ENCODE data around the gene FBXW9. TPM values are rescaled to one million over a fixed set of nuclear protein-coding genes. Genes with fewer than 3 reads are reported as not detected.

Gene FBXW9
- total and polyA plus RNA-seq, 2 of the 8 experiments (the other 6 are each of a cell fraction or from before 2014, with no cell fraction given) = 10.8 to 30.1 TPM

DNA sequence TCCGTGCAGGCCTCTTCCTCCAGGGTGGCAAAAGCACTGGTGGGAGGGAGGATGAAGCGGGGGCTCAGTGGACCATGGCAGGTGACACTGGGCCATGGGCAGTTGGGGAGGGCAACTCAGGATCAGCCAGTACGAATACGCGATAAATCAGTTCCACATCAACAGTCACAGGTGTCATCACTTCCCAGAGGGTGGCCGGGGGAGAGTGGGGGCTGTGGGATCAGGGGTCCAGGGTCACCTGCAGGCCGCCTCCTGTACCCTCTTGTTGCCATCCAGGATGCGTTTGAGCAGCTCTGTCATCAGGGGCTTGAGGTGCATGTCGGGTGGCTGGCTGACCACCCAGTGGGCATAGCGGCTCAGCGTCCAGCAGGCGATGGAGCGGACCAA lies 9.9 kb upstream of the FBXW9 start:
- no peak for DNase-seq (ENCODE audit: low read depth in 1 of 2, low spot score in 2 of 2)
- H3K79me2 ChIP-seq (ENCODE audit: control insufficient read depth in 1 of 2, insufficient read depth in 2 of 2, low read length in 2 of 2) = no peaks in the 10 kb centered on the region
- H3K79me1 ChIP-seq (ENCODE audit: low read depth, low read length) = no peaks in the 10 kb centered on the region
- no peak overlapping the region for H2BK5ac ChIP-seq (ENCODE audit: low read depth, low read length)
- H4K91ac ChIP-seq (replicated peaks; ENCODE audit: insufficient read length, low read length) = no peak overlapping the region
- no peaks in the 10 kb centered on the region for H3K27me3 ChIP-seq (replicated peaks in 1 of 4; ENCODE audit: control insufficient read depth in 3 of 4, extremely low read depth in 1 of 4, insufficient read depth in 3 of 4, low read length in 3 of 4)
- no peak overlapping the region for H3K27ac ChIP-seq (ENCODE audit: low read depth, low read length)
- no peak overlapping the region for H3K9ac ChIP-seq (replicated peaks in 1 of 4; ENCODE audit: extremely low read depth in 1 of 4, low read depth in 3 of 4, low read length in 3 of 4)
- no peak overlapping the region for H2BK120ac ChIP-seq (replicated peaks; ENCODE audit: low read depth, low read length)
- no peak overlapping the region for H2BK20ac ChIP-seq (ENCODE audit: low read length)
- CTCF ChIA-PET (ENCODE audit: partially characterized antibody) = interaction anchor here (0.6 to 1.4 kb wide), 6 partner anchors 9 to 191 kb away, joined by 3 to 4 read pairs (median 4); partner anchors contain the start of gene FBXW9
- no peak for FAIRE-seq
- no peak overlapping the region for H3K18ac ChIP-seq (ENCODE audit: extremely low read depth, low read length)
- no peaks in the 10 kb centered on the region for H3K23me2 ChIP-seq (ENCODE audit: low read depth, low read length)
- no peak overlapping the region for H2AFZ ChIP-seq (ENCODE audit: low read length)
- WGBS, 2 experiments (ENCODE audit: extremely low coverage in 1 of 2, insufficient coverage in 1 of 2, insufficient read length in 1 of 2, insufficient replicate concordance in 2 of 2, low coverage in 1 of 2, low lambda C conversion rate in 2 of 2, missing lambda C conversion rate in 1 of 2) = 98% methylated on average over 13 of the region's 13 CpGs; no CpG with 5 or more reads in 1 of the 2 experiments
- H3K4me2 ChIP-seq (ENCODE audit: insufficient read depth in 1 of 2, low read depth in 2 of 2, low read length in 2 of 2) = no peak overlapping the region
- H3K56ac ChIP-seq (replicated peaks; ENCODE audit: insufficient read length, low read depth, low read length) = no peak overlapping the region
- H3K4me3 ChIP-seq (ENCODE audit: extremely low read depth in 1 of 4, insufficient read depth in 2 of 4, low read depth in 3 of 4, low read length in 4 of 4) = no peak overlapping the region
- H3K9me3 ChIP-seq (ENCODE audit: insufficient read depth in 2 of 2, low read depth in 1 of 2, low read length in 1 of 2) = no peaks in the 10 kb centered on the region
- peaks cover 40 to 77% (median 67%) of the 10 kb centered on the region in 4 experiments for H3K36me3 ChIP-seq (ENCODE audit: control insufficient read depth in 2 of 4, insufficient read depth in 4 of 4, low read length in 3 of 4)
- H2AK5ac ChIP-seq (ENCODE audit: low read depth, low read length) = no peak overlapping the region
- POLR2A ChIA-PET (ENCODE audit: partially characterized antibody) = interaction anchor here (2.6 to 6.7 kb wide), 2 partner anchors 9 to 15 kb away, joined by 10 to 50 read pairs; partner anchors contain the start of gene FBXW9
- H3K4ac ChIP-seq (replicated peaks; ENCODE audit: insufficient read length, low read depth, low read length) = no peak overlapping the region
- H3K14ac ChIP-seq (ENCODE audit: insufficient read length) = no peak overlapping the region
- peak overlapping the region; percentile 76; the same call in 1 of the 2 replicates for H4K8ac ChIP-seq (ENCODE audit: extremely low read depth, insufficient read depth, low read length)
- H4K20me1 ChIP-seq (replicated peaks in 1 of 2; ENCODE audit: control insufficient read depth in 1 of 2, insufficient read depth in 2 of 2, low read length in 2 of 2) = peaks cover 0 to 17% of the 10 kb centered on the region in 2 experiments
- H2BK15ac ChIP-seq (ENCODE audit: low read length) = no peak overlapping the region
- H4K5ac ChIP-seq (ENCODE audit: insufficient read length, low read depth, low read length) = no peak overlapping the region
- peaks cover 0 to 5% (median 2%) of the 10 kb centered on the region in 4 experiments; a peak in 2 of 7 replicates for H3K4me1 ChIP-seq (replicated peaks in 1 of 4; ENCODE audit: control insufficient read depth in 3 of 4, insufficient read depth in 4 of 4, low read length in 3 of 4)
- H3K23ac ChIP-seq (ENCODE audit: insufficient read length) = no peak overlapping the region
- TF ChIP-seq POLR2AphosphoS5 (IDR thresholded peaks at IDR 0.05; ENCODE audit: low read depth, low read length) (peak; percentile 35), POLR2A (IDR thresholded peaks at IDR 0.05; ENCODE audit: control extremely low read depth in 1 of 2, low read depth in 2 of 2, low read length in 2 of 2) (no peak)
- TF ChIP-seq, protein P1, sequence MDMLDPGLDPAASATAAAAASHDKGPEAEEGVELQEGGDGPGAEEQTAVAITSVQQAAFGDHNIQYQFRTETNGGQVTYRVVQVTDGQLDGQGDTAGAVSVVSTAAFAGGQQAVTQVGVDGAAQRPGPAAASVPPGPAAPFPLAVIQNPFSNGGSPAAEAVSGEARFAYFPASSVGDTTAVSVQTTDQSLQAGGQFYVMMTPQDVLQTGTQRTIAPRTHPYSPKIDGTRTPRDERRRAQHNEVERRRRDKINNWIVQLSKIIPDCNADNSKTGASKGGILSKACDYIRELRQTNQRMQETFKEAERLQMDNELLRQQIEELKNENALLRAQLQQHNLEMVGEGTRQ (IDR thresholded peaks at IDR 0.05; ENCODE audit: low read length) = no peak
- no peak overlapping the region for H2BK12ac ChIP-seq (ENCODE audit: low read depth, low read length)

Data from H1 (cell line).